HUES6 (cell line): ENCODE measurements around the gene IMPACT.

Source experiments
- H3K27ac ChIP-seq: 2 replicates; pipeline ENCODE4 v1.7.0; 2013; ENCODE audit warnings: low read depth, mild to moderate bottlenecking, low read length, inconsistent platforms
- H3K27me3 ChIP-seq: 2 replicates; pipeline ENCODE4 v1.6.1; 2013; ENCODE audit warnings: low read length; ENCODE audit not compliant: control insufficient read depth, insufficient read depth
- H3K36me3 ChIP-seq: 2 replicates; pipeline ENCODE4 v1.6.1; 2013; ENCODE audit warnings: low read length; ENCODE audit not compliant: control insufficient read depth, insufficient read depth
- H3K4me1 ChIP-seq: 2 replicates; pipeline ENCODE4 v1.6.1; 2013; ENCODE audit warnings: low read length; ENCODE audit not compliant: control insufficient read depth, insufficient read depth
- H3K4me3 ChIP-seq: 2 replicates; pipeline ENCODE4 v1.5.1; 2013; ENCODE audit warnings: low read depth, low read length
- H3K9ac ChIP-seq: one replicate; pipeline ENCODE4 v1.6.1; 2013; ENCODE audit warnings: mild to moderate bottlenecking, low read length
- H3K9me3 ChIP-seq: 2 replicates; pipeline ENCODE4 v1.6.1; 2013; ENCODE audit warnings: low read depth, low read length; ENCODE audit not compliant: control insufficient read depth, insufficient read depth

IMPACT gene

GRCh38 chr18:24456549-24456948 lies 30.1 kb downstream of the IMPACT start:
- H3K36me3 ChIP-seq: peaks cover 9% of the 10 kb centered on the region
- H3K9me3 ChIP-seq: no peaks in the 10 kb centered on the region
- H3K27ac ChIP-seq: no peak overlapping the region
- no peak overlapping the region for H3K9ac ChIP-seq
- no peak overlapping the region for H3K4me3 ChIP-seq
- no peaks in the 10 kb centered on the region for H3K4me1 ChIP-seq
- H3K27me3 ChIP-seq: no peaks in the 10 kb centered on the region

- Histone ChIP-seq H3K27ac (no peak overlapping the region), H3K9me3 (no peaks in the 10 kb centered on the region), H3K4me1 (no peaks in the 10 kb centered on the region), H3K9ac (no peak overlapping the region), H3K4me3 (no peak overlapping the region), H3K27me3 (no peaks in the 10 kb centered on the region), H3K36me3 (peaks cover 3% of the 10 kb centered on the region; the same call in 1 of the 2 replicates)
These were observed 33.3 kb downstream of the IMPACT start for GRCh38 chr18:24459772-24460171.

- Histone ChIP-seq H3K9me3 (no peaks in the 10 kb centered on the region), H3K4me3 (no peak within 1 kb of the TSS), H3K27ac (no peak within 1 kb of the TSS), H3K36me3 (peaks cover 2% of the 10 kb centered on the region; the same call in 1 of the 2 replicates), H3K4me1 (no peaks in the 10 kb centered on the region), H3K27me3 (no peaks in the 10 kb centered on the region), H3K9ac (no peak within 1 kb of the TSS)
These were observed 33.9 kb downstream of the IMPACT start, which contains the start of gene HRH4 for GRCh38 chr18:24460388-24460787. Gene HRH4 (plus strand): TSS chr18:24460637. CDS start chr18:24460729, 92 bp downstream.

DNA sequence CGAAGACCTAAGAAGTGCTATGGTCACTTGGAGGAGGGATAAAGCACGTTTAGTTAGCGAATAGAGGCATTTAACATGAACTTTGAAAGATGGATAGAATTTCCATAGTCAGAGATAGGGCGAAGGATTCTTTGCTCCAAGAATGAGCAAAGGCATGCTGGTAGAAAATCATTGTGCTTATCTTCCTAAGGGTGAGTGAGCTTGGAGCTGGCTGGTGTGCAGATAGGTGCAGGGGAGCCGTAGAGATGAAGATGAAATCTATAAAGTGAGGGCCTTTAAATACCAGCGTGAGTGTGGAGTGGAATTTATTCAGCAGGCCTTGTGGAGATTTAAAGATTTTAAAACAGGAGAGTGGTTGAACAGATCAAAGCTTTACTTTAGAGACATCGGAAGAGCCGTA lies 35.5 kb downstream of the IMPACT start:
- no peak overlapping the region for H3K9ac ChIP-seq
- H3K27me3 ChIP-seq: no peaks in the 10 kb centered on the region
- H3K36me3 ChIP-seq: no peaks in the 10 kb centered on the region
- no peak overlapping the region for H3K4me3 ChIP-seq
- no peaks in the 10 kb centered on the region for H3K9me3 ChIP-seq
- H3K27ac ChIP-seq: no peak overlapping the region
- H3K4me1 ChIP-seq: no peaks in the 10 kb centered on the region

DNA sequence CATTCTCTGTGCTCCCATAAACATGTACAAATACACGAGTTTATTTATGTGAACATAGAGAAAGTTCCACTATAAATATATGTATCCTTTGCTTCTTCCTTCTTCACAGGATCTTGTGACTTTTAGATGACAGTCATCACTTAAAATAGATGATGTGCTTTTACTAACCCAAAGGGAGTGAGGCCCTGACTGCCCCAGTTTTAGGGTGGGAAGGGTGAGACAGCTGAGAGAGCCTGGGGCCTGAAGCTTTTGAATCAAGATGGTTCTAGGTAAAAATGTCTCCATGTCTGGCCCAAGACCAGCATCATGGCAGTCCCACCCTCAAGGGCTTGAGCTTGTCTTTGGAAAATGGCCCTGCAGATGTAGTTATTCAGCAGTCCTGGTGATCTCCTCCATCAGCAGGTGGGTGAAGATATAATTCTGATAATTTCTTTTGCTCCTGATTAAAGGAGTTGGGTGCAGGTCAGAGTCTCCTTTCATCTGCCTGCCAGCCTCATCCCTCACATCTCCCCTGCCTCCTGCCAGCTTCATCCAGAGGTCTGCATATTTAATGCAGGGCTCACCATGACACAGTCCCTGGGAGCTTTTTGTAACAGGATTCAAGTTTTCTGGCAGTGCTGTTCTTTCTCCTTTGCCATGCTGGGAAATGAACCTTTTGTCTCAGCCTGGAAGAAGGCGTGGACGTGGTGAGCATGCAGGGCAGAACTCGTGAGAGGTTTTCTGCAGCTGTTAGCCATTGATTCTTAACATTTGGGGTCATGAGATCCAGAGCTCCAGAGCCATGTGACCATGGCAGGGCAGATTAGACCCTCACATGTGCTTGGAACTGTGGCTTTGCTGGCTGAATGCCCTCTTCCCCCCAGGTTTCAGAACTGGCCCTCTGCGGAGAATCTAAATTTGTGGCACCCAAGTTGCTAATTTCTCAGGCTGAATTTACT lies 36.6 kb downstream of the IMPACT start:
- no peak overlapping the region for H3K4me3 ChIP-seq
- H3K9ac ChIP-seq: no peak overlapping the region
- no peak overlapping the region for H3K27ac ChIP-seq
- H3K27me3 ChIP-seq: no peaks in the 10 kb centered on the region
- H3K36me3 ChIP-seq: no peaks in the 10 kb centered on the region
- no peaks in the 10 kb centered on the region for H3K9me3 ChIP-seq
- H3K4me1 ChIP-seq: no peaks in the 10 kb centered on the region

- H3K4me1 ChIP-seq: no peaks in the 10 kb centered on the region
- no peaks in the 10 kb centered on the region for H3K36me3 ChIP-seq
- no peaks in the 10 kb centered on the region for H3K27me3 ChIP-seq
- no peak overlapping the region for H3K27ac ChIP-seq
- H3K4me3 ChIP-seq: no peak overlapping the region
- no peak overlapping the region for H3K9ac ChIP-seq
- H3K9me3 ChIP-seq: no peaks in the 10 kb centered on the region
These were observed 39.0 kb downstream of the IMPACT start for GRCh38 chr18:24465486-24465885.

DNA sequence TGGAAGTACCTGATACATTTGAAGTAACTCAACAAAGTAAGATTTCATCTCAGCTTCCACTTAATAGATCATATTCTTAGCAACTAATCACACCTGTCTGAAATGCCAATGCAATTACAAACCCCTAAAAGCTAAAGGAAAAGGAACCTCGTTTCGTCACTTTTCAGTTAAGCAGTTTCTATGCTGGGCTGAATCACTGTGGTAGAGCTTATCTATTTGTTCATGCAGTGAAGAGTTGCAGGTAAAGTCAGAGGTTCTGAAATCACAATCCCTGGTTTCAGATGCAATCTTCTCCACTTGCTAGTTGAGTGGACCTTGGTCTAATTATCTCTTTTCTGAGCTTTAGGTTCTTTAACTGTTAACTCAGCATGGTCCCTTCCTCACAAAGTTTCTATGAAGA lies 40.3 kb downstream of the IMPACT start:
- no peaks in the 10 kb centered on the region for H3K36me3 ChIP-seq
- no peaks in the 10 kb centered on the region for H3K4me1 ChIP-seq
- no peaks in the 10 kb centered on the region for H3K27me3 ChIP-seq
- no peak overlapping the region for H3K27ac ChIP-seq
- no peak overlapping the region for H3K4me3 ChIP-seq
- no peaks in the 10 kb centered on the region for H3K9me3 ChIP-seq
- no peak overlapping the region for H3K9ac ChIP-seq

DNA sequence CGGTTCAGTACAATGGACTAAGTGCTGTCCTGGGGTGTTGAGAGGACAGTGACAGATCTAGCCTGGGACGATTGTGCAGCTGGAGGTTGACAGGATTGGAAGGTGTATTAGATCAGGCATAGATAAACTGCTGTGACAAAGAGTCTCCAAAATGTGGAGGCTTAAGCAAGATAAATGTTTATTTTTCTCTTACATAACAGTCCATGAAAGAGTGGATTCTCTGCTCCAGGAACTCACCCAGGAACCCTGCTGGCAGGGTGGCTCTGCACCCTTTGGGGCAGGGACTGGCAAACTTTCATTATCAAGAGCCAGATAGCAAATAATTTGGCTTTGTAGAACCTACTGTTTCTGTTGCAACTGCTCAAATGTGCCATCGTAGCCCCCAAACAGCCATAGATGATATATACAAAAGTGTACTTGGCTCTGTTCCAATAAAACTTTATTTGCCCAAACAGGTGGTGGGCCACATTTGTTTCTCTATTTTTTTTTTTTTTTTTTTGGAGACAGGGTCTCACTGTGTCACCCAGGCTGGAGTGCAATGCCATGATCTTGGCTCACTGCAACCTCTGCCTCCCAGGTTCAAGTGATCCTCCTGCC lies 43.6 kb downstream of the IMPACT start:
- no peaks in the 10 kb centered on the region for H3K27me3 ChIP-seq

GRCh38 chr18:24470805-24471204 lies 44.3 kb downstream of the IMPACT start:
- Histone ChIP-seq H3K4me3 (no peak overlapping the region), H3K9ac (no peak overlapping the region), H3K4me1 (no peaks in the 10 kb centered on the region), H3K9me3 (no peaks in the 10 kb centered on the region), H3K27ac (no peak overlapping the region), H3K27me3 (no peaks in the 10 kb centered on the region), H3K36me3 (no peaks in the 10 kb centered on the region)

More for the DNA sequence above, 43.6 kb downstream of the IMPACT start:
- Histone ChIP-seq H3K9me3 (no peaks in the 10 kb centered on the region), H3K4me3 (no peak overlapping the region), H3K36me3 (no peaks in the 10 kb centered on the region), H3K9ac (no peak overlapping the region), H3K4me1 (no peaks in the 10 kb centered on the region), H3K27ac (no peak overlapping the region)

DNA sequence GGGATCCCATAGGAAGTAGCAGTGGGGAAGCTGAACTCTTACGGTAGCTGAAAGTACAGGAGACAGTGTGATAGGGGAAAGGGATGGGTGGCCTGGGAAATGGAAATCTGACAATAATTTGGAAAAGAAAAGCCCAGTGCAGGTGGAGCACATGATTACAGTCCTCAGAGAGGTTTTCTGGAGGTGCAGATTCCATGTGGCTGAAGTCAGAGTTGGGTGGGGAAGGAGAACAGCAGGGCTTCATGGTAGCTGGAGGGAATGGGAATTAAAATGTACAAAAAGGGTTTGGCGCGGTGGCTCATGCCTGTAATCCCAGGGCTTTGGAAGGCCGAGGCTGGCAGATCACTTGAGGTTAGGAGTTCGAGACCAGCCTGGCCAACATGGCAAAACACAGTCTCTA lies 46.1 kb downstream of the IMPACT start:
- Histone ChIP-seq H3K36me3 (no peaks in the 10 kb centered on the region), H3K9ac (no peak overlapping the region), H3K27me3 (no peaks in the 10 kb centered on the region), H3K9me3 (no peaks in the 10 kb centered on the region), H3K4me3 (no peak overlapping the region), H3K4me1 (no peaks in the 10 kb centered on the region), H3K27ac (no peak overlapping the region)

DNA sequence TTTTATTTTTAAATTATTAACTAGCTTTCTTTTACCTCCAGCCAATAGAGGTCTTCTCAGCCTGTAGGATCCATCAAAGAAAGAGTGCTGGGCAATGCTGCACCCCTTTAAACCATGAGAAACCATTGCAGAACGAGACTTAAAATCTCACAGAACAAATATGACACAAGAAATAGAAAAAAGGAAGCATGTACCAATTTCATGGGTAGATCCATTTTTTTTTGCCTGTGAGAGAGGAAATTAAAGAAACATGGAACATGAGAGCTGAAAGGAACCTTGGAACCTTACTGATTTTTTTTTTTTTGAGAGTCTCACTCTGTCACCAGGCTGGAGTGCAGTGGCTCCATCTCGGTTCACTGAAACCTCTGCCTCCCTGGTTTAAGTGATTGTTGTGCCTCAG lies 47.9 kb downstream of the IMPACT start:
- Histone ChIP-seq H3K27ac (no peak overlapping the region), H3K9ac (no peak overlapping the region), H3K4me1 (no peaks in the 10 kb centered on the region), H3K27me3 (no peaks in the 10 kb centered on the region), H3K9me3 (no peaks in the 10 kb centered on the region), H3K36me3 (no peaks in the 10 kb centered on the region), H3K4me3 (no peak overlapping the region)
